ENCODE measurements around the gene PROM2.

Gene PROM2

GRCh38 chr2:95310216-95310615, 36.0 kb downstream of the PROM2 start:
- no peak for DNase-seq

- DNase-seq, result no peak
These were observed 36.4 kb downstream of the PROM2 start for GRCh38 chr2:95310651-95311050.

- no peak for DNase-seq
These were observed 37.7 kb downstream of the PROM2 start for GRCh38 chr2:95311815-95312542.

- no peak for DNase-seq
These were observed 38.4 kb downstream of the PROM2 start for GRCh38 chr2:95312543-95313201.

DNA sequence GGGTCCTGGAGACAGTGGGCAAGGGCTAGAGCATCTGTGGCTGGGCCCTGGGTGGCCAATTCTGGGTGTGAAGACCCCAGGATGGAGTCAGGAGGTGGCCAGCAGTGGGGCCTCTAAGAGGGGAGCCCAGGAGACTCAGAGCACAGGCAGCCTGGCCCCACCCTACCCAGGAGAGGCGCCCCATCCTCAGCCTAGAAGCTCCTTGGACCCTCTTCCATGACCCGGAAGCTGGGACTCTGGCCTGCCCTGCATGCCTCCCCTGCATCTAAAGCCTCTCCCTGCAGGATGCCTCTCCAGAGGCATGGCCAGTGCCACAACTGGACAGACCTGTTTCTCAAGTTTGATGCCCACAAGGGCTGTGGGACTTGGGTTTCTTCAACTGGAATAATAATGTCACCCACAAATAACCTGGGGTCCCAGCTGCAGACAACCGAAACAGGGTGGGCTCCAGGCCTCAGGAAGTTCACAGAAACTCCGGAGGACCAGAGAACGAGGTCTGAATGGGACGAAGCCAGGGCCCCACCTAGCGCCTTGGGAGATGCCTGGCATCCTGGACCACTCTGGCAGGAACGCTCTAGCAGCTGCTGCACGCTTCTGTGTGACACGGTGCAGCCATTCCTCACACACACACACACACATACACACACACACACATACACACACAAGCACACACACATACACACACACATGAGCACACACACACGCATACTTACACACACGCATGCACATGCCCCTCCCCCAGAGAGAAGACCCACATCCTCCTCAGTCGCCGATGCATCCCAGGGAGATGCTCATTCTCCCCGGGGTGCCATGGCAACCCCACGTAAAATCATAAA, 39.3 kb downstream of the PROM2 start:
- DNase-seq, result no peak

- DNase-seq, result no peak
These were observed 40.3 kb downstream of the PROM2 start for GRCh38 chr2:95314598-95314963.

- DNase-seq, result no peak
These were observed 40.8 kb downstream of the PROM2 start for GRCh38 chr2:95314964-95315611.

- no peak for DNase-seq
These were observed 41.7 kb downstream of the PROM2 start for GRCh38 chr2:95315801-95316411.

DNA sequence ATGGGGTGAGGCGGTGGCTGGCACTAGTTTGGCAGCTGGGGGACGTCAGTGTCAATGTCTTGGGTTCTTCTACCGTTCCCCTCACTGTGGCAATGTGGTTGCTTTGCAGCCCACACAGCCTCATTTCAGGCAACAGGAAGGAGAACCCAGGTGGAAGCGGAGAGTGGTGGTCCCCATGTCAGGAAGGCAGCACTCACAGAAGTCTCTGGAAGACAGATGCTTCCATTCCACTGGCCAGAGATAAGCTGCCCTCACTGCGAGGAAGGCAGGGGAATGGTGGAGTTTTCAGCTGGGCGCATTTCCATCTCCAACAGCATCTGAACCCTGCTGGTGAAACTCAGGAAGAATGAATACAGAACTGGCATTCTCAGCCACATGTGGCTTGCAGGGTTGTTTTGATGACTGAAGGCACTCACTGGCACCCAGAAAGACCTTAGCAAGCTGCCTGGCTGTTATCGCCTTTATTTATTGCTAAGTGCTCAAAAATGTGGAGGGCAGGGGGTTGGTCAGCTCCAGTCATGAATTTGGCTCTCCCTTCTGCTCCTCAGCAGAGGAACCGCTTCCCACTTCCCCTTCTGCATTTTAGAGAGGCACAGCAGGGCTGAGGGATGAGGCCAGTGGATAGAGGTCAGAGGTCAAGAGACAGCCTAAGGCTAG, 42.3 kb downstream of the PROM2 start:
- no peak for DNase-seq

GRCh38 chr2:95317123-95317500, 42.9 kb downstream of the PROM2 start:
- no peak for DNase-seq

- DNase-seq, result no peak
These were observed 43.6 kb downstream of the PROM2 start for GRCh38 chr2:95317665-95318425.

GRCh38 chr2:95318431-95319220, 44.4 kb downstream of the PROM2 start:
- no peak for DNase-seq

- DNase-seq, result no peak
These were observed 45.5 kb downstream of the PROM2 start for GRCh38 chr2:95319481-95320343.

DNA sequence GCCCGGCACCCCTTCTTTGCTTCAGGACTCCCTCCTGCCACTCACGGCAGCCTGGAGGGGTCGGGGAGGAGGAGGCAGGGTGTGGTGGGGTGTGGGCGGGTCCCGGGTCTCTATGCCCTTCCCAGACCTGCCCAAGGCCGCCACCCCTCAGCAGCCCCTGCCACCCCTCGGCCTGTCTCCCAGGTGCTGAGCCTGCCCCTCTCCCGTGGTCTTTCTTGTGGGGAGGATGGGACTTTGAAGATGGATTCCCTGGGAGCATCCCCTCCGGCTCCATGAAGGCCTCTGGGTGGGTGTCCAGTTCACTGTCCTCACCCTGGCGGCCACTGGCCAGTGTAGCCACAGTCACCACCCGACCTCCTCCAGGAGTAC, 46.1 kb downstream of the PROM2 start:
- no peak for DNase-seq

DNA sequence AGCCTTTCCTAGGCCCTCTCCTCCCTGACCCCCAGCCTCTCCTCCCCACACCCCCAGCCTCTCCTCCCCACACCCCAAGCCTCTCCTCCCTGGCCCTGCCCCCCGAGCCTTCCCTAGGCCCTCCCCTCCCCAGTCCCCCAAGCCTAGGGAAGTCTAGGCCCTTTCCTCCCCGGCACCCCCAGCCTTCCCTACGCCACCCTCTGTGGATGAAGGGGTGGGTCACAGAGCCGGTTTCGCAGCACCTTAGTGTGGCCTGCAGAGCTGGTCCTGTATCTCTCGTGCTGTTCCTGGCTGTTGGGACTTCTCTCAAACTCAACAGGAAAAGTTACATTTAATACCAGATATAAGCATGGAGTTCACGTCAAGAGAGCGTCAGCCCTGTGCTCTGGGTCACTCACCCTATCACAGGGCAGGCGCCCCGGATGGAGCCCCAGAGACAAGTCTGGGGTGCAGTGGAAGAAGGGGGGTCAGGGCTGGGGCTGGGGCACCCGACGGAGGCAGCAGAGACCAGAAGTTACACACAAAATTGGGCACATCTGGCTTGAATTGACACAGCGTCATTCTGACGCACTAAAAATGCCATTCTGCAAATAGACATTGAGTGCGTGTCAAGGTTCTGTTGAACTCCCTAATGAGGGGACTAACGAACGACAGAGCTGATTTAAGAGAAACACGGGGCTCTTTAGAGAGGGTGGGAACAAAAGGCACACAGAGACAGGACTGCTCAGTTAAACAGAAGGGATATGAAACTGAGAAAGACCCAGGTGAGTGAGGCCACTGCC, 46.9 kb downstream of the PROM2 start:
- DNase-seq, result no peak

- DNase-seq, result no peak
These were observed 49.3 kb downstream of the PROM2 start for GRCh38 chr2:95323347-95324155.

DNA sequence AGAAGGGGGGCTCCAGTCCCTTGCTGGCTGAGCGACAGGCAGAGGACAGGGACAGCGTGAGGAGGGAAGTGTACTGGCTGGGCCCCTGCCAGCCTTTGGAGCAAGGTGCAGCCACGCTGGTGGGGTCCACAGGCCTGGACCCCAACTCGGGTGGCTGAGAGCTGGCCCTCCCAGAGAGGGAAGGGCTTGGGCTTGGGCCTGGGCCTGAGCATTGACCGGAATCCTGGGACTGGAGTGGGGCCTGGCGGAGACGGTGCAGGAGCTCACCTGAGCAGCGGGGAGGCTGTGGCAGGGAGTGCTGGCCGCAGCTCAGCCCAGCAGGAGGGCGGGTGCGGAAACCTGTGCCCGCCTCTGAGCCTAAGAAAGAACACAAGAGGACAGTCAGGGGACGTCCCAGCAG, 50.8 kb downstream of the PROM2 start:
- no peak for DNase-seq
